Measurements from ENCODE around the gene EDA.

Gene EDA

DNA sequence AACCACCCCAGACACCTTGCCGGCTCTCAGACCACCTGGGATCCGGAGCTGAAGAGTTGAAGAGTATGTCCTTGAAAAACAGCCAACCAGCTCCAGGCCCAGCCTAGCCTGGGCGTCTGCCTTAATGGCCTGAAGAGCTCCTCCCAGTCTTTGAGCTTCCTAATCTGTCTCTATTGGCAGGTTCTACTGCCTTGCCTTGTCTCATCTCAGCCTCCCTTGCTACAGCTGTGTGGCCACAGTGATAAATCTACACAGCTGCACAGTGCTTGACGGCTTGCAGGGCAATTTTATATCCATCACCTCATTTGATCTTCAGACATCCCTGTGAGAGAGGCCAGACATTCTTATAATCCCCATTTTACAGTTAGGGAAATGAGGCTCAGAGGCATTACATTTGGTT lies 413.9 kb downstream of the EDA start:
- DNase-seq: no peak

DNA sequence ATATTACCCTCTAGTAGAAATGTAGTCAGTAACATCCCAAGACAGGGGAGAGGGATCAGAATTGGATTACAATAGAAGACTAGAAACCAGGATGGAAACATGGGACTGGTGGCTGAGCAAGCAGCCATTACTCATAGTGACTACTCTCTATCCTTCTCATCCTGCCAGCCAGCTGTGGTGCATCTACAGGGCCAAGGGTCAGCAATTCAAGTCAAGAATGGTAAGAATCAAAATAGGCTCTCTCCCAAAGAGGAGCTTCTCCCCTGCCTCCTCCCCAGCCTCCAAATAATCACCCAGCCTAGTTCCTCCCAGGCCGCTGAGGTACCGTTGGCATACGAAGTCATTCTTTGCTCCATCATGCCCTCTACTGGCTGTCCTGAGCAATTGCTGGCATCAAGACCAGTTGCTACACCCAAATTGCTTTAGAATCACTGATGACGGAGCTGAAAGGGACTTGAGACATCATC lies 414.4 kb downstream of the EDA start:
- peak; percentile 28 for DNase-seq

DNA sequence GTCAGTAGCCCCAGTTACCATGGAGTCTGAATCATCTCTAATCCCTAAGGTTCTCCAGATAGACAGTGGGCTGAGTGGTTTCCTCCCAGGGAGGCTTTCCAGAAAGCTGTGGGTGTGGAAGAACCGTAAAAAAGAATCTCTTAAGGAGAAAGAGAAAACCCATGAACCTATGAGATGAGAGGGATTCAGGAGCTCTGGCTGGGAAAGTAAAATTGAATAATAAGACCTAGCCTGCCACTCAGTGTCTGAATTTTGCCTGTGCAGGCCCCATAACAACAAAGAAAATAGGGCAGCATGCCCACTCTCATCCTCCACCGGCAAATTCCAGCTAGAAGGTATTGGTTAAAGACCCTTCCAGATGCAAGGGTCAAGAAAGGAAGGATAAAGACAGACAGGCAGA lies 416.9 kb downstream of the EDA start:
- no peak for DNase-seq

DNA sequence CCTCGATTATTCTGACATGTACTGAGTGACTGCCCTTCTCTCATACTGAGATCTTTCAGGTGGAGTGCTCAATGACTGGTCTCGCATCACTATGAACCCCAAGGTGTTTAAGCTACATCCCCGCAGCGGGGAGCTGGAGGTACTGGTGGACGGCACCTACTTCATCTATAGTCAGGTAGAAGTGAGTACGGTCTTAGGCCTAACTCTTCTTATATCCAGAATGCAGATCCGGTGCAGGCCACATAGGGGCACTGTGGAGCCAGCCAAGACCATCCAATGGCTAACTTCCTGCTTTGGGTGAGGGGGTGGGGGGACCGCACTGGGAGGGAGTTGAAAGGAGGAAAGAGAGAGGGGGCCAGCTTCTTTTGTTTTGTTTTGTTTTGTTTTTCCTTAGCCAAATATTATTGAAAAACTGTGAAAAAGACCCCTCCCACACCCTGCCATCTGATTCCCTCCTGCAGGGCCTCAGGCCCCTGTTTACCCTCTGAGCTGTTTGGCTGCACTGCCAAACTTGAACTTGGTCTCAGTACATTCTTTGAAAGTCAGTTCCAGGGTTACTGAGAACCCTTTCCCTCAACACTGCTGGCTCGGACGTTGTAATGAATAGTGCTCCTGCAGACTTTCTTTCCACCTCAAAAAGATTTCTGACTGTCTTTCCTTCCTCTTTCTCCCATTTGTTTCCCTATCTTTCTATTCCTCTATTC lies 417.6 kb downstream of the EDA start:
- DNase-seq: no peak

DNA sequence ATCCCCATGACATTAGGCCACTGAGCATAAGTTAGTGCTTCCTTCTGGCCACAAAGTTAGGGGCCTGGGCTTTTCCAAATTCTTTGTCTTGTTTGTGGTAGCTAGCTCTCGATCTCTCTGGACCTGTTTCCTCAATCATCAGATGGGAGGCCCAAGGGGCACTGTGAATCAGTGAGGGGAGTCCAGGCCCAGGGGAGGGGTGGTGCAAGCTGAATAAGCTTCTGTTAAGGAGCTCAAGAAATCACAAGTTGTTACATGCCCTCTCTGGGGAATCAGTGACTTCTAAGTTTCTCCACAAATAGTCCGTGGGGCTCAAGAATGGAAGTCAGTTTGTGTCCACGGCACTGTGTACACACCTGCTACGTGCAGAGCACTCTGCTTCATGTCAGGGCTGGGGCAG lies 418.7 kb downstream of the EDA start:
- DNase-seq: no peak

DNA sequence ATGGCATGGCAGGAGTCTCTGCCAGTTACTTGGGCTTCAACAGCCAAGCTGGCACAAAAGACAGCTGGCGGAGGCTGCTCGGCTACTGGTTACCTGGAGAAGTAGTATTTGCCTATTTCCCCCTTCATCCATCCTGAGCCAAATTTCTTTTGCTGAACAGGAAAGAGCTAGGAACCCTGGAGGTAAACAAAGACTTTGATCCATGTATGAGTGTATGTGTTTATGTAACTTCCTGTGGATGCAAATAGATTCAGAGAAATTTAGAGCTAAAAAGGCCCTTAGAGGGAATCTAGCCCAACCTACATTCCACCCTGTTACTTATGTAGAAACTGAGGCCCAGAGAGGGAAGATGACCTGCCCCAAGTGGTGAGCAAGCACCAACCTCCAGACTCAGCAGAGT lies 422.6 kb downstream of the EDA start:
- DNase-seq: no peak

DNA sequence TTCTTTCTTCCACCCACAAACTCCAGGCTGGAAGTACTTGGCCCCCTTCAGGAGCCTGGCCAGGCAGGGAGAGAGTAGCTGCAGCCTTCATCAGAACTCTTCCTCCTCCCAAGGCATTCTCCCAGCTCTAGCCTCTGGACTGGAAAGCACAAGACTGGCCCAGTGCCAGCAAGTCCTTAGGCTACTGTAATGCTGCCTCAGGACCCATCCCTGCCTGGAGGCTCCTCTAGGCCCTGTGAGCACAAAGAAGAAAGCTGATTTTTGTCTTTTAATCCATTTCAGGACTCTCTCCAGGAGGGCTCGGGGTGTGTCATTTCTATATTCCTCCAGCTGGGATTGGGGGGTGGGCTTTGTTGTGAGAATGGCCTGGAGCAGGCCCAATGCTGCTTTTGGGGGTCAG lies 423.0 kb downstream of the EDA start:
- DNase-seq: no peak

DNA sequence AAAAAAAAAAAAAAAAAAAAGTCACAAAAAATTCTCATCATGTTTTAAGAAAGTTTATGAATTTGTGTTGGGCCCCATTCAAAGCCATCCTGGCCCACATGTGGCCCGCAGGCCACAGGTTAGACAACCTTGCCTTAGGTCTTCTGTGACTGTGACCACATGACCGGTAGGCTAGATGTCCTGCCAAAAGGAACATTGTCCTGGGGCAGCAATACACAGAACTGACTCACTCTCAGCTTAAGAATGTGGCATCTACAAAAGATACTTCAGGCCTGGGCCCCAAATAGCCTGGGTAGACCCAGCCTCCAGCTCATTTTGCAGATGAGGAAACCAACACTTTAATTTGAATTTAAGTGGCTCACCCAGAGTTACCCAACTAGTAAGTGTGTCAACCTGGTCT lies 423.8 kb downstream of the EDA start:
- no peak for DNase-seq

DNA sequence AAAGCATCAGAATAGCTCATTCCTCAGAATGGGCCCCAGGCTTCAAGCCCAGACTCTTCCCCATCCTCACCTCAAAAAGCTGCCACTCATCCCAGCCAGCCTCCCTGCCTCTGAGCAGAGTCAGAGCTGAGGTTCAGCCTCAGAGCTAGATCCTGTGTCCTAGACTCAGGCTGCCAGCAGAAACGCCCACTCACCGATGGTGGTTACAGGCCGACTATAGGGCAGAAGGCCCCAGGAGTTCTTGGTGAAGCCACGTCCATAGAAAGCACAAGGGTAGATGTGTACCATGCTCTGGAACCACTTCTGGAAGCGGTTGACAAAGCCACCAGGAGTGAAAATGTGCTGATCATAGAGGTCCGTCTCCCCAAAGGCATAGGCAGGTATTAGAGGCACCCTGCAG lies 426.1 kb downstream of the EDA start:
- no peak for DNase-seq

DNA sequence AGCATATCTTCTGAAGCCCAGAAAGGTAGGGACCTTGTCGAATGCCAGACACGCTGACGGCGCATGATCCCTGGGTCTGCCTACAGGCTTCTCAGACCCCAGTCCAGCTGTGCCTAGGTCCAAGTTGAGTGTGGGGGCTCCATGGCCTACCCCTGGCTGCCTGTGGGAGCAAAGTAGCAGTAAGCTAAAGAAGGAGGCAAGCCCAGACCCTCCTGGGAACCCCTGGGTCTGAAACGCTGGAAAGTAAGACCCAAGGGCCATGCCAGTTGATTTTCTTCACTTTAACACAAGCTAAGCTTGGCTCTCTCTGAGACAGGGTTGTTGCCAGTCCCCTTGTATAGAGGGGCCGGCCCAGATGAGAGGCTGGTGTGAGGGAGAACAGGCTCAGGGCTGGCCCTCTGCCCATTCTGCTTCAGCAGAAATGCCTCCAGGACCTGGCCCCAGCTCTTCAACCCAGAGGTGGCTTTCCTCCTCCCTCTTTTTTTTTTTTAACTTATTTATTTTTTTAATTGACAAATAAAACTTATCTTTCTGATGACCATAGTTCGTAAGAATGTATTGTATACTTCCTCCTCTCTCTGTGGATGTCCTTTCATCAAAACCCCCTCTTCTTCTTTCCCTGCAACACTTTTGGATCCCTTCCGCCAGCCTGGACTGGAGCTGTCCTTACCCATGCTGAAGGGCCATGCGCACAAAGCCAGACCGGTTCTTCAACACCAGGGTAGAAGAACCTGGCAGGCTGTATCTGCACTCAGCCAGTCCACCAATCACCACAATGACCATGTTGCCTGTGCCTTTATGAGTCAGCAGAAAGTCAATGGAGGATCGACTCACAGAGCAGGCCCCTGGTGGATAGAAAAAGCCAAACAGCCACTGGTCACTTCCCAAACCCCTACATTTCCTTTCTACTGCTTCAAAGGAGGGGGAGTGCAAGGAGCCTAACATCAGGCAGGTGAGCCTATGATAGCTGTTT lies 426.8 kb downstream of the EDA start:
- no peak for DNase-seq

DNA sequence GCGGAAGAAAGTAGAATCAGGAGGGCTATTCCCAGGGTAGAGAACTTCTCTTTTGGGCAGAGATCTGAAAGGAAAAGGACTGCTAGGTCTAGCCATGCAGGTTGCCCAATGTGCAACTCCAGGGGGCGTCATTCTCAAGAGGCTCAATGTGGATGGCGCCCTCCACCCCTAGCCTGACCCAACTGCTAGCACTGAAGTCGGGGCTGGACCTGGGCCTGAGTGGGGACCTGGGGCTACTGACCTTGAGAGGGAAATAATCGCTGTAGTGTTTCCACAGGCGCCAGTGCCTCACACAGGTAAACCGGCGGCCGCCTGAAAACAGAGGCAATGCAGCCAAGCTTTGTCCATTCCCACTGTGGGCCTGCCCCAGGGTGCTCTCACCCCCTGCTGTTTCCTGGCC lies 427.8 kb downstream of the EDA start:
- no peak for DNase-seq

DNA sequence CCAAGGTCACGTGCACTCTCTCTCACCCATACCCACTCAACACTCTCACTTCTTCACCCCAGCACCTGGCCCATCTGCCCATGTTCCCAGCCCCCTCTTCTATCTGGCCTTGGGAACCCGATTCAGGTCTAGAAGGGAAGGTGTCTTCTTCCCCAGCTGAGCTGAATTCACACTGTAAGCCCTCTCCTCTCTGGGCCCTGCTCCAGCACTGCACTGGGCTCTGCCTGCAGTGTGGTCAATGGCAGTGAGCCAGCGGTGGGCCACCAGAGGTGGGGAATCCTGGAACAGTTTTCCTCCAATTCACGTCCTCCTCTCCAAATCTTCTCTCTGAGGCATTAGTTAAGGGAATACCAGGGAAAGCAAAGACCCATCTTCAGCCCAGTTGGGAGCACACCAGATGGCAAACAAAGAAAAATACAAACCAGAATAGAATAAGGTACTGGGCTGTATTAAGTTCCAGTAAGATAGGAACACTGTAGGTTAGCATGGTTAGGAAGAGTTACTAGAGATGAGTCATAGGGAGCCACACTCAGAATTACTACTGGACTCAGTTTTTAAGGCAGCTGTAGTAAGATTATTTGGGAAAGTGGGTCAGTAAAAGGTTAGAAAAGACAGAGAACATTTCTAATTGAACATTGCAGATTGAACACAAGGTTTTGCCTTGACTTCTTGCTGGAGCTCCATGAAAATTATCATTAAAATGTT lies 428.8 kb downstream of the EDA start:
- DNase-seq: no peak

DNA sequence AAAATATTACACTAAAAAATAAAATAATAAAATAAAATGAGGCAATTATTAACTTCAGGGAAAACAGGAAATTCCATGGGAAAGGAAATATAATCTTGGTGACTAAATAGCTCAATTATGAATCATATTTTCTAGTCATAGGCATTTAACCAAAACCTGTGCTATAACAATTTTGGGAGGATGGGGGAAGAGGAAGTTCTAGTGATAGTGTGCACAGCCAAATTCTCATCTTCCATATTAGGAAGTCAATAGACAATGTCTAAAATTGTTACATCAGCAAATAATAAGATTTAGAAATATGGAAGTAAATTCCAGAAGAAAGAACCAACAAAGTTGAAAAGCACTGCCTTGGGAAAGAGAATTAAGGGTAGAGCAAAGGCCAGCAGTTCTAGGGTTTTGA lies 431.1 kb downstream of the EDA start:
- DNase-seq: no peak

DNA sequence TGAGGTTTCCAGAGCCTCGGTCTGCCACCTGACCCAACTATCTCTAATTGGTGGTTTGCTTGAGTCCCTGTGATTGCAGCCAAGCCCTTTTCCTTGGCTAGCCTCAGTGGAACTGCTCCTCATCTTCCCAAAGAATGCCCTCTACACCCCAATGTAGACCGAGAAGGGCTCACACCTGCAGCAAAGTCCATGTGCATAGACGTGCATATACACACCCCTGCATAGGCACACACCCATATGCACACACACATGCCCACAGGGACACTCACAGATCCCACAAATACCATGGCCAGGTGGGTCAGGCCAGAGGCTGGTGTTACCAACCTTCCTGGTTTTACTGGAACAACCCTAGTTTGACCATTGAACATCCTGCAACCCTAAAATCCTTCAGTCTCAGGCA lies 433.5 kb downstream of the EDA start:
- no peak for DNase-seq

DNA sequence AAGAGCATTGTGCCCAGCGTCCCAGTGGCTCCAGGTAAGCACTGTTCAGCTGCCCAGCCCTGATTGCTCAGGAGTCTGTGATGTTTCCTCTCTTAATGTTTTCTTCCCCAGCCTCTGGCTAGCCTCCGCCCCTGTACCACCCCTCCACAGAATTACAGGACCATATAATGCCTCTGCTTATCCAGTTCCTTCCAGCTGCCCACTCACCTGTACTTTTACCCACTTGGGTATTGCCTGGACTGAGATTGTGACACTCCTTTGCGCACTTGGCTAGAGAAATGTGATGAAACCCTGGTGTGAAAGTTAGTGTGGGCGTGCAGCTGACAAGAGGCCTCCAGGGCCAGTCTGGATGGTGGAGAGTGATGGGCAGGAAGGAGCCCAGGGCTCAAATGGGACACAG lies 434.0 kb downstream of the EDA start, which contains the start of gene AWAT2:
AWAT2 (minus strand) TSS at position 14 of the 400 bp plus-strand sequence; CDS start at position 8, 6 bp downstream.
- DNase-seq: no peak

DNA sequence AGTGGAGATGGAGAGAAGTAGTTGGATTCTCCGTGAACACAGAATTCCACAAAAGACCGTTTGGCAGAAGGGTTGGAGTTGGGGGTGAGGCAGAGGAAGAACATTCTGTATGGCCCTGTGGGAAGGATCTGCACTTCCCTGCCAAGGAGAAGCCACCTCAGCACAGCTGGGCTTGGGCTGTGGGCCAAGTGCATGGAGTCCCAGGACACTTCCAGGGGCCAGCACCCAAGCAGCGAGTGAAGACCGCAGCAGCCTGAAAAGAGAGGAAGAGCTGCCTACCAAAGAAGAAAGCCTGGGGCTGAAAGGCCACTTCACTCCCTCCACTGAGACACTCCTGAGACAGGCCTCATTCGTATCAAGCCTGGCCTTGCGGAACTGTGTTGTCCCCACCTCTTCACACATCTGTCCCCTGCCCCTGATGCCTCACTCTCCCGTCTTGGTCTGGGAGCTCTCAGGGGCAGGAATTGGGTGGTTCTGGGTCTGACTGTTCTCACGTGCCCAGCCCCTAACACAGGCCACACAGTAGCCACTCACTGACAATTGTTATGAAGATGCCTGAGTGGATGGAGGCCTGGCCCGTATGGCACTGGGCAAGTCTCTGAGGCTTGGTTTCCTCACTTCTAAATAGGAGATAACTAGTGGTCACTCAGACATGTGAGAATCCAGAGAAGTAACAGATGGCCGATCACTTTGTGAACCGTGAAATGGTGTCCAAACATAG lies 437.1 kb downstream of the EDA start:
- DNase-seq: no peak

DNA sequence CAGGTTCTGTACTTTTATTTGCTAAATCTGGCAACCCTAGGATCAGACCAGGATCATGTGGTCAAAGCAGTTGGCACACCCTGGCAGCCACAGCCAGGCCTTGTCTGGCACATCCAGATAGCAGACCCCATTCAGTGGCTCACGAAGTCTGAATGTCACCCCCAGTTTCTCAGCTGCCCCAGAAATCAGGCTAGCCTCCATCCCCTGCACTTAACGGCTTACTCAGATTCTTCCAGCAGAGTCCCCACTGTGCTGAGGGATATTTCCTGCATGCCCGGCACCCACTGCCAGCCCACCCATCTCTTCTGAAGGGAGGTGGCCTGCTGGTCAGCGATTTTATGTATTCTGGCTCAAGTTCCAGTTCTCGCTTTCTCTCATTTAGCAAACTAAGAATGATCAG lies 438.5 kb downstream of the EDA start:
- DNase-seq: no peak

DNA sequence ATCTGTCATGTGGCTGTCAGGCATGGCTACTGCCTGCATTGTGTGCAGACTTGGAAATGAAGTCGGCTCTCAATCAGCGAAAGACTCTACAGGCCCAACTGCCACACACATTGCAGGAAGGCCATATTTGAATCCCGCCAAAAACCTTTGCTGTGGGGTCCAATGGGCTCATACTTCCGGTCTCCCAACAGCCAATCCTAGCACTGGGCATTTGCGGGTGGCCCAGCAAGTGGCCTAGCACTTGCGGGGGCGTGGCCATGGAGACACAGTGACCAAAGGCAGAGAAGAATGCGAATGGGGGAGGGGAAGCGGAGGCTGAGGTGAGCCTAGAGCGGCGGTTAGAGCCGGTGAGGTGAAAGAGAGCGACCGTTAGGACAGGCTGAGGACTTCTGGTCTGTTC lies 446.2 kb downstream of the EDA start, which contains the start of gene OTUD6A:
OTUD6A (plus strand) TSS at position 382 of the 400 bp plus-strand sequence. CDS start 68 bp downstream, outside the sequence.
- DNase-seq: no peak

DNA sequence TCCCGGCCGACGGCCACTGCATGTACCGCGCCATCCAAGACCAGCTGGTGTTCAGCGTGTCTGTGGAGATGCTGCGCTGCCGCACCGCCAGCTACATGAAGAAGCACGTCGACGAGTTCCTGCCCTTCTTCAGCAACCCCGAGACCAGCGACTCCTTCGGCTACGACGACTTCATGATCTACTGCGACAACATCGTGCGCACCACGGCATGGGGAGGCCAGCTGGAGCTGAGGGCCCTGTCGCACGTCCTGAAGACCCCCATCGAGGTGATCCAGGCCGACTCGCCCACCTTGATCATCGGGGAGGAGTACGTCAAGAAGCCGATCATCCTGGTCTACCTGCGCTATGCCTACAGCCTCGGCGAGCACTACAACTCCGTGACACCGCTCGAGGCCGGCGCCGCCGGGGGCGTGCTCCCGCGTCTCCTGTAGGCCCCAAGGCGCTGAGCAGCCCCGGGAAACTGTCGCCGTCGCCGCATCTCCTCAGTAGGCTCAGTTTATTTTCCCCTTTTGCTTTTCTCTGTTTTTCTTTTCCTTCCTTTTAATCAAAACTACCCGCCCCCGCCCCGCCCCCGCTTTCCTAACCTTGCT lies 447.1 kb downstream of the EDA start:
- no peak for DNase-seq

DNA sequence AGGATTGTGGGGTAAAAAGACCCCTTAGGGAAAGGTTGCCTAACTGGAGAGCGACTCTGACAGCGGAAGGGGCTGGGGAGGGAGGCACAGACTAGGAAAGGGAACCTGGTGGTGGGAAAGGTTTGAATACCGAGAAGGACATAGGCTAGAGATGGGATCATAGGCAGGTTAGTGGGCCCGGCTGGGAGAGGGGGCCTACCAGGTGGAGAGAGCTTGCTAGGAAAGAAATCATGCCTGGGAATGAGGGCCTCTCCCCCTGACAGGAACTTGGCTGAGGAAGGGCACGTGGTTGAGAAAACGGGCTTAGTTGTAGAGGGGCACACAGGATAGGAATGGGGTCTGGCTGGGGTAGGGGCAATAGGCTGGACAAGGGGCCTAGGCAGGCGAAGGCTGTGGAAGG lies 450.7 kb downstream of the EDA start:
- DNase-seq: no peak

DNA sequence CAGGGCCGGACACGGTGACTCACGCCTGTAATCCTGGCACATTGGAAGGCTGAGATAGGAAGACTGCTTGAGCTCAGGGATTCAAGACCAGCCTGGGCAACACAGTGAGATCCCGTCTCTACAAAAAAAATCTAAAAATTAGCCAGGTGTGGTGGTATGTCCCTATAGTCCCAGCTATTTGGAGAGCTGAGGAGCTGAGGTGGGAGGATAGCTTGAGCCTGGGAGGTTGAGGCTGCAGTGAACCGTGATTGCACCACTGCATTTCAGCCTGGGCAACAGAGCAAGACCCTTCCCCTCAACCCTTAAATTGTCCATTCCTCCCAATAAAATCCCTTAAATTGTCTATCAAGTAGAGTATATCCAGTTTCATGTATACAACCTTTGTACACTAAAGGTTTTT lies 463.4 kb downstream of the EDA start:
- no peak for DNase-seq

DNA sequence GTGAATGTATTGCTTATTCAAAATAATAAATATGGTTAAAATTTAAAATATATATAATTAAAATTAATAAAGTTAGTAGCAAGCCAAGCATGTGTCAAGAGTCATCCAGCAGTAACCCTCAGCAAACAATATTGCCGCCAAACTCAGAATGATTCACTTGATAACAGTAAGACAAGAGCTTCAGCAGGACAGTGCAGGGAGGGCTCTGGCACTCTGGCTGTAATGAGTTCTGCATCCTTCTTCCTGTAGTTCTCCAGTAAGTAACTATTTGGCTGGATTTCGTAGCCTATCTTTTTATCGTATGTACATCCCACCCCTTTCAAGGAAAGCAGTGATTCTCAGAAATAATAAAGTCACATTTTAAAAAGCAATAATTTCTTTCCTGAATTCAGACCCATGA lies 464.0 kb downstream of the EDA start:
- DNase-seq: no peak

Measured in NCI-H2227 treated with DMSO at 0.1 percent for 48 hours (cell line).